Endothelial cell of umbilical vein (primary cell): ENCODE data around the gene OMD. TPM values are rescaled to one million over a fixed set of nuclear protein-coding genes. Genes with fewer than 3 reads are reported as not detected.

ENCODE experiments used
- BruUV-seq: library from RNA; stranded (reverse); fragments of 400-500 nt; replicated peaks from 2 replicates; lab custom pipeline; 2021; lab: Mats Ljungman, UMichigan
- CTCF ChIA-PET: fragments of 300-600, 350-600 bp; sonication (Branson Sonifier 250); formaldehyde crosslinking; loops from one replicate; lab custom pipeline; 2021; ENCODE audit warnings: antibody characterized with exemption, inconsistent platforms; lab: Charles Lee
- POLR2A ChIA-PET: fragments of 300-600, 350-600 bp; sonication (Branson Sonifier 250); formaldehyde crosslinking; loops from one replicate; lab custom pipeline; 2021; ENCODE audit warnings: antibody characterized with exemption, inconsistent platforms; lab: Charles Lee
- DNase-seq: peaks from one replicate; pipeline ENCODE4 v3.0.0-alpha.2; 2011; ENCODE audit warnings: low read depth, low spot score
- FAIRE-seq: peaks from 2 replicates; lab custom pipeline; 2011; peaks lifted over from hg19 to GRCh38; lab: Jason Lieb, UNC
- H2AFZ ChIP-seq: 2 replicates; pipeline ENCODE4 v1.6.0; 2012; ENCODE audit warnings: low read depth, low read length, control low read depth, inconsistent platforms
- H3K27ac ChIP-seq: 2 replicates; pipeline ENCODE4 v1.5.1; 2011; ENCODE audit warnings: low read depth, mild to moderate bottlenecking, control low read depth, low read length, moderate library complexity; ENCODE audit not compliant: insufficient read depth
- H3K27me3 ChIP-seq, 2 experiments: 2 replicates each; pipeline versions ENCODE4 v1.6.0 to v1.6.1; 2011; ENCODE audit warnings: low read length in 2 of 2, mixed read lengths in 1 of 2; ENCODE audit not compliant: control insufficient read depth in 2 of 2, insufficient read depth in 2 of 2
- H3K36me3 ChIP-seq, 2 experiments: 2 replicates in 1 of 2; 3 replicates in 1 of 2; pipeline ENCODE4 v1.5.1; 2011; ENCODE audit warnings: low read length in 2 of 2, mild to moderate bottlenecking in 1 of 2, moderate library complexity in 1 of 2; ENCODE audit not compliant: control insufficient read depth in 2 of 2, insufficient read depth in 2 of 2; ENCODE audit errors: extremely low read depth in 1 of 2
- H3K4me1 ChIP-seq: 3 replicates; pipeline ENCODE4 v1.5.1; 2011; ENCODE audit warnings: mild to moderate bottlenecking, low read length; ENCODE audit not compliant: control insufficient read depth, insufficient read depth; ENCODE audit errors: extremely low read depth
- H3K4me2 ChIP-seq: 2 replicates; pipeline ENCODE4 v1.6.1; 2011; ENCODE audit warnings: low read length, control low read depth, mixed read lengths; ENCODE audit not compliant: insufficient read depth
- H3K4me3 ChIP-seq, 3 experiments: fragments of 200-600 bp in 1 of 3; sonication (generic), shearing (Covaris generic) in 1 of 3; replicated peaks in 1 of 3; 2 replicates each; pipeline ENCODE4 v1.5.1; 2011 to 2016; ENCODE audit warnings: control low read depth in 3 of 3, low read length in 3 of 3, mild to moderate bottlenecking in 2 of 3, inconsistent platforms in 1 of 3, low read depth in 1 of 3, moderate library complexity in 1 of 3; ENCODE audit not compliant: insufficient read depth in 1 of 3
- H3K79me2 ChIP-seq: 2 replicates; pipeline ENCODE4 v1.6.0; 2012; ENCODE audit warnings: low read length, inconsistent platforms; ENCODE audit not compliant: control insufficient read depth, insufficient read depth
- H3K9ac ChIP-seq: replicated peaks from 2 replicates; pipeline ENCODE3; 2011; ENCODE audit warnings: low read length, control low read depth; ENCODE audit not compliant: insufficient read depth; ENCODE audit errors: extremely low read depth
- H3K9me1 ChIP-seq: replicated peaks from 3 replicates; pipeline ENCODE4 v1.6.0; 2011; ENCODE audit warnings: mild to moderate bottlenecking, low read length; ENCODE audit not compliant: control insufficient read depth, insufficient read depth; ENCODE audit errors: extremely low read depth
- H3K9me3 ChIP-seq: replicated peaks from 2 replicates; pipeline ENCODE4 v1.5.1; 2012; ENCODE audit warnings: low read length, inconsistent platforms; ENCODE audit not compliant: control insufficient read depth, insufficient read depth
- H4K20me1 ChIP-seq: replicated peaks from 2 replicates; pipeline ENCODE3; 2011; ENCODE audit warnings: mild to moderate bottlenecking, low read length; ENCODE audit not compliant: control insufficient read depth, insufficient read depth; ENCODE audit errors: extremely low read depth
- EZH2 ChIP-seq: IDR thresholded peaks from 2 replicates; pipeline ENCODE4 v1.6.1; 2012; ENCODE audit warnings: borderline replicate concordance, low read depth, mild to moderate bottlenecking, moderate library complexity, low read length, inconsistent platforms; ENCODE audit not compliant: severe bottlenecking
- FOS ChIP-seq: IDR thresholded peaks from 2 replicates; pipeline ENCODE4 v1.6.1; 2011; ENCODE audit warnings: mild to moderate bottlenecking, low read length, moderate library complexity, borderline replicate concordance; ENCODE audit not compliant: insufficient read depth
- GATA2 ChIP-seq: IDR thresholded peaks from 2 replicates; pipeline ENCODE4 v1.7.0; 2011; ENCODE audit warnings: low read depth, mild to moderate bottlenecking, moderate library complexity, mixed read lengths, low read length; ENCODE audit not compliant: insufficient read length, insufficient read depth
- JUN ChIP-seq: IDR thresholded peaks from 2 replicates; pipeline ENCODE4 v1.6.1; 2011; ENCODE audit warnings: borderline replicate concordance, low read depth; ENCODE audit not compliant: insufficient read length, insufficient read depth
- MYC ChIP-seq: IDR thresholded peaks from one replicate; pipeline ENCODE4 v1.6.1; 2011; ENCODE audit warnings: mild to moderate bottlenecking, low read depth, low read length
- POLR2A ChIP-seq: IDR thresholded peaks from 2 replicates; pipeline ENCODE4 v1.6.1; 2012; ENCODE audit warnings: low read depth, mild to moderate bottlenecking, control low read depth, low read length
- POLR2AphosphoS5 ChIP-seq: IDR thresholded peaks from 2 replicates; pipeline ENCODE4 v1.6.1; 2012; ENCODE audit warnings: low read depth, mild to moderate bottlenecking, control low read depth, low read length, moderate library complexity; ENCODE audit not compliant: insufficient read depth
- dilution Hi-C: fragments of 300-500 bp; cut with MboI; formaldehyde crosslinking; loops from one replicate; pipeline ENCODE4 v1.15.0; 2019; ENCODE audit warnings: low sequenced_read_pairs; ENCODE audit not compliant: extremely low pct_ligation_motif_present
- intact Hi-C: fragments of 100-400 bp; cut with micrococcal nuclease; formaldehyde crosslinking; loops from one replicate; pipeline ENCODE4 v1.10.0; 2022
- polyA plus RNA-seq, 4 experiments: library from polyadenylated mRNA; depleted of rRNA in 3 of 4; stranded (reverse) in 3 of 4; unstranded in 1 of 4; fragments of >200 nt; gene quantifications; 2 replicates each; pipeline versions ENCODE4 v1.2.1 to v1.2.3, GENCODE V29; 2011 to 2012; ENCODE audit warnings: missing spikeins in 1 of 4
- total RNA-seq: library from RNA; stranded (reverse); gene quantifications from 2 replicates; pipeline ENCODE4 v1.2.3, GENCODE V29; 2021
- TF ChIP-seq, protein P1 (sequence below): IDR thresholded peaks from 2 replicates; pipeline ENCODE4 v1.6.1; 2011; ENCODE audit not compliant: insufficient read depth, insufficient read length
- TF ChIP-seq, protein P2 (sequence below), 2 donors: IDR thresholded peaks; 1 replicate in 1 of 2; 2 replicates in 1 of 2; pipeline ENCODE4 v1.5.1; 2011; ENCODE audit warnings: low read length in 2 of 2, mild to moderate bottlenecking in 2 of 2, moderate library complexity in 2 of 2, control low read depth in 1 of 2, inconsistent platforms in 1 of 2, low read depth in 1 of 2; ENCODE audit not compliant: insufficient read depth in 1 of 2; ENCODE audit errors: extremely low read depth in 1 of 2

Gene OMD
- total and polyA plus RNA-seq, 2 donors (not counting 3 experiments of a cell fraction or from before 2014, with no cell fraction given) = not detected

- no peak overlapping the region for H3K4me3 ChIP-seq
- H4K20me1 ChIP-seq = no peaks in the 10 kb centered on the region
- DNase-seq (no peak), FAIRE-seq (no peak)
- ChIA-PET POLR2A (no interaction called here), CTCF (no interaction called here)
- no peaks in the 10 kb centered on the region for H3K9me1 ChIP-seq
- H2AFZ ChIP-seq = no peak overlapping the region
- TF ChIP-seq, protein P1, sequence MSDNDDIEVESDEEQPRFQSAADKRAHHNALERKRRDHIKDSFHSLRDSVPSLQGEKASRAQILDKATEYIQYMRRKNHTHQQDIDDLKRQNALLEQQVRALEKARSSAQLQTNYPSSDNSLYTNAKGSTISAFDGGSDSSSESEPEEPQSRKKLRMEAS = no peak
- TF ChIP-seq EZH2 (no peak), GATA2 (no peak), JUN (no peak), POLR2AphosphoS5 (no peak), MYC (no peak), FOS (no peak), POLR2A (no peak)
- TF ChIP-seq, protein P2, sequence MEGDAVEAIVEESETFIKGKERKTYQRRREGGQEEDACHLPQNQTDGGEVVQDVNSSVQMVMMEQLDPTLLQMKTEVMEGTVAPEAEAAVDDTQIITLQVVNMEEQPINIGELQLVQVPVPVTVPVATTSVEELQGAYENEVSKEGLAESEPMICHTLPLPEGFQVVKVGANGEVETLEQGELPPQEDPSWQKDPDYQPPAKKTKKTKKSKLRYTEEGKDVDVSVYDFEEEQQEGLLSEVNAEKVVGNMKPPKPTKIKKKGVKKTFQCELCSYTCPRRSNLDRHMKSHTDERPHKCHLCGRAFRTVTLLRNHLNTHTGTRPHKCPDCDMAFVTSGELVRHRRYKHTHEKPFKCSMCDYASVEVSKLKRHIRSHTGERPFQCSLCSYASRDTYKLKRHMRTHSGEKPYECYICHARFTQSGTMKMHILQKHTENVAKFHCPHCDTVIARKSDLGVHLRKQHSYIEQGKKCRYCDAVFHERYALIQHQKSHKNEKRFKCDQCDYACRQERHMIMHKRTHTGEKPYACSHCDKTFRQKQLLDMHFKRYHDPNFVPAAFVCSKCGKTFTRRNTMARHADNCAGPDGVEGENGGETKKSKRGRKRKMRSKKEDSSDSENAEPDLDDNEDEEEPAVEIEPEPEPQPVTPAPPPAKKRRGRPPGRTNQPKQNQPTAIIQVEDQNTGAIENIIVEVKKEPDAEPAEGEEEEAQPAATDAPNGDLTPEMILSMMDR (IDR thresholded peaks at IDR 0.05; ENCODE audit: extremely low read depth in 1 of 2, insufficient read depth in 1 of 2, low read depth in 1 of 2, low read length in 2 of 2) = no peak
- no peak overlapping the region for H3K27ac ChIP-seq
- intact Hi-C loops (no loop called here), dilution Hi-C loops (no loop called here)
- BruUV-seq = no TSS peak
- H3K4me2 ChIP-seq = no peak overlapping the region
- no peaks in the 10 kb centered on the region for H3K27me3 ChIP-seq
- no peaks in the 10 kb centered on the region for H3K4me1 ChIP-seq
- no peak overlapping the region for H3K9ac ChIP-seq
- H3K79me2 ChIP-seq = no peaks in the 10 kb centered on the region
- H3K36me3 ChIP-seq = no peaks in the 10 kb centered on the region
- H3K9me3 ChIP-seq = no peaks in the 10 kb centered on the region
Observed at GRCh38 chr9:92407818-92408217, 16.5 kb downstream of the OMD start.
